ENCODE measurements around the gene ELP2. TPM values are rescaled to one million over a fixed set of nuclear protein-coding genes. Genes with fewer than 3 reads are reported as not detected.

The ELP2 gene
- total and polyA plus RNA-seq, 8 donors: 35.1 to 73.3 (median 50.3) TPM

DNA sequence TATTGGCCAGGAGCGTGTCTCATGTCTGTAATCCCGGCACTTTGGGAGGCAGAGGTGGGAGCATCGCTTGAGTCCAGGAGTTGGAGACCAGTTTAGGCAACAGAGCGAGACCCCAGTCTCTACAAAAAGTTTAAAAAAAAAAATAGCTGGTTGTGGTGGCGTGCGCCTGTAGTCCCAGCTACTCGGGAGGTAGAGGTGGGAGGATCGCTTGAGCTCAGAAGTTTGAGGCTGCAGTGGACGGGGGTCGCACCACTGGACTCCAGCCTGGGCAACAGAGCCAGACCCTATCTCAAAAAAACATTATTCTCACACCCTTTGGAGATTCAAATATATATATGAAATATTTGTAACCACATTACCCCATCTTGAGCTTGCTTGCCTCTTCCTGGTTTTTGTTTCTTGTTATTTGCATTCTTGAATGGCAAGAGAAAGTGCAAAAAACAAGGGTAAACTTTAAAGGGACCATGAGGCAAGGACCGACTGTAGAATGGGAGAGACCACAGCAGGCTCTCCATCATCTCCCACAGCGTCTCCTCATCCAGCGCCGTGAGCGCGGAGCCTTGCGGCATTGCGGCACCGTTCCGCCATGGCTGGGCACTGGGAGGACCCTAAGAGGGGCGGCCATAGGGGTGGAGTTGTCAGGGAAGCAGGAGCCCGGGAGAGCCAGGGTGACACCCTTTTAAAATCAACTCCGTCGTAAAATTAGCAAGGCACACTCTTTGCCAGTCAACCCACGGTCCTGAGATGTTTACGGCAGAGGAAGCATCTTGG, 1.4 kb downstream of the ELP2 start:
- intact Hi-C loops (cut with DNase I): no loop called here
- ATAC-seq (no peak), FAIRE-seq (no peak), DNase-seq (no peak)
- H3K36me3 ChIP-seq: no peaks in the 10 kb centered on the region
- H3K9me3 ChIP-seq: no peaks in the 10 kb centered on the region
- WGBS, 2 donors: 88 to 89% methylated on average over 26 of the region's 26 CpGs
- no peak overlapping the region for H3K27ac ChIP-seq
- peak overlapping the region in 3 of 4 donors; percentile 84 to 95 (median 91) for H3K4me3 ChIP-seq
- H3K27me3 ChIP-seq: no peaks in the 10 kb centered on the region
- TF ChIP-seq CTCF (IDR thresholded peaks at IDR 0.05): no peak
- H3K4me1 ChIP-seq: peaks cover 4 to 15% (median 6%) of the 10 kb centered on the region in 3 donors

DNA sequence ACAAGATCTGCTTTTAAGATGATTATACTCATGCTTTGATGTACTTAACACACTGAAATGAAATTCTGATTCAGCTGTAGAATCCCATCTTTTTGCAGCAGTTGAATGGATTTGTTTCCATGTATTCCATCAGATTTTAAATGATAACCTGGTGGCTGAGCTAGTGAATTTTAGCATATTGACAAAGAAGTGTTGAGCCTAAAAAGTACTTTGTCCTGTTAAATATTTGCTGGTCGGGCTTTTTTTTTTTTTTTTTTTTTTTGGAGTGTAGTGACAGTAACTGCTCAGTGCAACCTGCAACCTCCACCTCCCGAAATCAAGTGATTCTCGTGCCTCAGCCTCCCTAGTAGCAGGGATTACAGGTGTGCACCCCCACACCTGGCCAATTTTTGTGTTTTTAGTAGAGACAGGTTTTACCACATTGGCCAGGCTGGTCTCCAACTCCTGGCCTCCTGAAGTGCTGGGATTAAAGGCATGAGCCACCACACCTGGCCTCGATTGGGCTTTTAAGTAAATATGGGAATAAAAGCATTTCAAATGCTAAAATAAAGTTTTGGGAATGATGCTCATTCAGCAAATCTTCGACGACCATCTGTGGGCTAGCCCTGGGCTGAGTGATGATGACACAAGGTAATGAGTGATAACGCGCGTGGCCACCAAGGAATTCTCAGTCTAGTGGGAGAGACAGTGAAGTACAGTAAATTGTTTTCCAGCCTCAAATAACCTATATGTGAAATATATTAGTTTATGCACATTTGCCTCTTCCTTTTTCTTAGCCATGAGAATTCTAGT, 2.2 kb downstream of the ELP2 start:
- TF ChIP-seq CTCF (IDR thresholded peaks at IDR 0.05): no peak
- Histone ChIP-seq H3K36me3 (no peaks in the 10 kb centered on the region), H3K4me1 (peaks cover 4 to 15% (median 6%) of the 10 kb centered on the region in 3 donors), H3K27ac (no peak overlapping the region), H3K4me3 (no peak overlapping the region), H3K9me3 (no peaks in the 10 kb centered on the region), H3K27me3 (no peaks in the 10 kb centered on the region)
- no peak for ATAC-seq
- DNase-seq: no peak
- WGBS, 2 donors: 77 to 83% methylated on average over 9 of the region's 9 CpGs
- FAIRE-seq: no peak
- intact Hi-C loops (cut with DNase I): no loop called here

DNA sequence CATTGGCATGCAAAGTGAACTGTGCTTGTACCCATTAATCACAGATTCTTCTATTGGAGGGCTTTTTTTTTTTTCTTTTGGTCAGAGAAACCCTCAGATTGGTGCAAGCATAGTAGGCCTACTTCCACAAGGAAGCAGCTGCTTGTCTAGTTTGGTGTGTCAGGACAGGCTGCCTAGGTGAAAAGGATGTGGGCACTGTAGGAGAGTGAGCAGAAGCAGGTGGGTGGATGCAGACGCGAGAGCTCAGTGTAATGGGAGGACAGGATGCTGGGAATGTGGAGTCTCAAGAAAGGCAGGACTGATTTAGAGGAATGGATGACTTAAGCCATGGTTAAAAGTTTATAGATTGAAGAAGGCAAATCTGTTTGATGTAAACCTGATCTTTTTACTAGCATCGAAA, 3.1 kb downstream of the ELP2 start:
- H3K4me3 ChIP-seq: no peak overlapping the region
- H3K36me3 ChIP-seq: peaks cover 0 to 1% (median 0%) of the 10 kb centered on the region in 3 donors
- H3K27me3 ChIP-seq: no peaks in the 10 kb centered on the region
- no peak for FAIRE-seq
- no peak for DNase-seq
- no peak for ATAC-seq
- no peak overlapping the region for H3K27ac ChIP-seq
- no peaks in the 10 kb centered on the region for H3K9me3 ChIP-seq
- TF ChIP-seq CTCF (IDR thresholded peaks at IDR 0.05): no peak
- WGBS, 2 donors: 76 to 78% methylated on average over 3 of the region's 3 CpGs
- peaks cover 4 to 15% (median 6%) of the 10 kb centered on the region in 3 donors for H3K4me1 ChIP-seq
- intact Hi-C loops (cut with DNase I): no loop called here

DNA sequence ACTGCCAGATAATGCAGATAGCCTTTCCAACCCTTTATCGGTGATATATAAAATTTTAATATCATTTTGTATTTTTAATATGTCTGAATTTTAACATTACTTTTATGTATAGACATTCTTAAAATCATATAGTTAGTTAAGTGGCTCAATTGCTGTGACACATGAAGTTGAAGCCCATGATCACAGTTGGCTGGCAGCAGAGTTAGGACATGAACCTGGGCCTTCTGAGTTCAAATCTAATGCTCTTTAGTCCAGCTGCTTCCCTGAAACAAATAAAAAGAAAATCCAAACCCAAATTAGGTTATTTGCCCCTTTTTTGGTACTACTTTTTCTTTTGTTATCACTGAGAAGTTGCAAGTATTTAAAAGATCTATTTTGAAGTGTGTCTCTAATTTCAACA, 5.6 kb downstream of the ELP2 start:
- intact Hi-C loops (cut with DNase I): no loop called here
- no peak overlapping the region for H3K4me3 ChIP-seq
- DNase-seq (no peak), FAIRE-seq (no peak), ATAC-seq (no peak)
- H3K36me3 ChIP-seq: peaks cover 0 to 20% (median 0%) of the 10 kb centered on the region in 3 donors
- no peaks in the 10 kb centered on the region for H3K27me3 ChIP-seq
- 27 to 31% methylated on average over 1 of the region's 1 CpG for WGBS, 2 donors
- H3K27ac ChIP-seq: no peak overlapping the region
- peaks cover 0 to 11% (median 6%) of the 10 kb centered on the region in 3 donors for H3K4me1 ChIP-seq
- TF ChIP-seq CTCF (IDR thresholded peaks at IDR 0.05): no peak
- no peaks in the 10 kb centered on the region for H3K9me3 ChIP-seq
